Endodermal cell (in vitro differentiated cells): ENCODE results near the gene SIN3A. TPM values are rescaled to one million over a fixed set of nuclear protein-coding genes. Genes with fewer than 3 reads are reported as not detected.

Experiments used
- DNase-seq: peaks from one replicate; pipeline ENCODE4 v3.0.0-alpha.2; 2017
- H3K27ac ChIP-seq: 2 replicates; pipeline ENCODE4 v1.5.1; 2013; ENCODE audit warnings: mild to moderate bottlenecking, low read depth, low read length, moderate library complexity
- H3K27me3 ChIP-seq: 2 replicates; pipeline ENCODE4 v1.6.1; 2013; ENCODE audit warnings: mild to moderate bottlenecking, low read length, moderate library complexity; ENCODE audit not compliant: insufficient read depth, control insufficient read depth, poor library complexity, severe bottlenecking
- H3K36me3 ChIP-seq: 2 replicates; pipeline ENCODE4 v1.7.0; 2013; ENCODE audit warnings: mild to moderate bottlenecking, low read length, moderate library complexity; ENCODE audit not compliant: control insufficient read depth, insufficient read depth
- H3K4me1 ChIP-seq: one replicate; pipeline ENCODE4 v1.7.0; 2013; ENCODE audit warnings: low read length; ENCODE audit not compliant: control insufficient read depth, insufficient read depth
- H3K4me3 ChIP-seq: 2 replicates; pipeline ENCODE4 v1.5.1; 2013; ENCODE audit warnings: mild to moderate bottlenecking, low read length, moderate library complexity
- H3K9ac ChIP-seq: 2 replicates; pipeline ENCODE4 v1.6.1; 2013; ENCODE audit warnings: mild to moderate bottlenecking, low read length, moderate library complexity; ENCODE audit not compliant: poor library complexity, severe bottlenecking; ENCODE audit errors: extremely low read depth
- H3K9me3 ChIP-seq: 2 replicates; pipeline ENCODE4 v1.6.1; 2013; ENCODE audit warnings: mild to moderate bottlenecking, low read length, moderate library complexity; ENCODE audit not compliant: control insufficient read depth
- H3K27ac Mint-ChIP-seq: 2 replicates; pipeline ENCODE4 v1.8.0; 2020; ENCODE audit warnings: mixed read lengths
- H3K27me3 Mint-ChIP-seq: 2 replicates; pipeline ENCODE4 v1.8.0; 2021; ENCODE audit warnings: mild to moderate bottlenecking, mixed read lengths; ENCODE audit not compliant: insufficient read depth
- H3K36me3 Mint-ChIP-seq: 2 replicates; pipeline ENCODE4 v1.8.0; 2020; ENCODE audit warnings: low read depth, mixed read lengths
- H3K4me1 Mint-ChIP-seq: 2 replicates; pipeline ENCODE4 v1.8.0; 2020; ENCODE audit warnings: mixed read lengths
- H3K4me3 Mint-ChIP-seq: 2 replicates; pipeline ENCODE4 v1.8.0; 2020; ENCODE audit warnings: mild to moderate bottlenecking, moderate library complexity, mixed read lengths
- H3K9me3 Mint-ChIP-seq: 2 replicates; pipeline ENCODE4 v1.8.0; 2020; ENCODE audit warnings: mild to moderate bottlenecking, mixed read lengths
- WGBS, 2 experiments: methylation state at CpG; one replicate each; pipeline versions ENCODE4 v1.1.5 to v1.1.7; 2013; ENCODE audit warnings: missing lambda C conversion rate in 2 of 2, mixed read lengths in 1 of 2; ENCODE audit not compliant: insufficient coverage in 1 of 2, insufficient read length in 1 of 2; 5-methylcytosine and 5-hydroxymethylcytosine counted together
- total RNA-seq, 2 donors: library from RNA; stranded (reverse); fragmentation: NEBNext Ultra II Directional in 1 of 2; extraction: Animal tissue kit (Norgen Biotek cat#: 25700) in 1 of 2; gene quantifications; 2 replicates in 1 of 2; 3 replicates in 1 of 2; pipeline ENCODE4 v1.2.1, GENCODE V29; 2021
- TF ChIP-seq, protein P1 (sequence below): fragments of 200-600 bp; sonication (generic); conservative IDR thresholded peaks from 2 replicates; pipeline ENCODE4 v1.5.0; 2021; ENCODE audit warnings: antibody characterized with exemption, mild to moderate bottlenecking

Gene SIN3A
- total RNA-seq, 2 donors from 2014 or later: 119 to 123 TPM

DNA sequence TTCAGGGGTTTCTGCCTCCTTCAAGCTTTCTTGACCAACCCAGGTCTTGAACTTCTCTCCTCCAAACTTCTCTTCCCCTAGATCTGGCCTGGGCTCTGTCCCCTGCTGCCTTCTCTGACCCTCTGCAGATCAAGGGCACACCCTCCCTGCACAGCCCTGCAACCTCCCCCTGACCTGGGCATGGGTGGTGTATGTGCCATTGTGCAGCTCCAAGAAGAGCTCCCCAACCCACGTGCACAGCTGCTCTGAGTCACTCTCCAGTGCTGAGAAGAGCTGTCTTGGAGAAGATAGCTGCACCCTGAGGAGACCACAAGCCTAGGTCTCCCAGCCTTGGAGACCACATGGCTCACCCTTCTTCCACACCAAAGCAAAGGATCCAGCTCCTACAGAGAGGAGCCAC, 91.1 kb downstream of the SIN3A start:
- WGBS, 2 experiments: 60 to 75% methylated on average over 1 of the region's 1 CpG
- no peaks in the 10 kb centered on the region for H3K27me3 ChIP-seq
- Mint-ChIP-seq H3K4me1 (no peaks in the 10 kb centered on the region), H3K36me3 (peaks cover 33% of the 10 kb centered on the region), H3K27ac (no peak overlapping the region), H3K27me3 (no peaks in the 10 kb centered on the region), H3K4me3 (no peak overlapping the region), H3K9me3 (no peaks in the 10 kb centered on the region)
- H3K4me3 ChIP-seq: no peak overlapping the region
- TF ChIP-seq, protein P1, sequence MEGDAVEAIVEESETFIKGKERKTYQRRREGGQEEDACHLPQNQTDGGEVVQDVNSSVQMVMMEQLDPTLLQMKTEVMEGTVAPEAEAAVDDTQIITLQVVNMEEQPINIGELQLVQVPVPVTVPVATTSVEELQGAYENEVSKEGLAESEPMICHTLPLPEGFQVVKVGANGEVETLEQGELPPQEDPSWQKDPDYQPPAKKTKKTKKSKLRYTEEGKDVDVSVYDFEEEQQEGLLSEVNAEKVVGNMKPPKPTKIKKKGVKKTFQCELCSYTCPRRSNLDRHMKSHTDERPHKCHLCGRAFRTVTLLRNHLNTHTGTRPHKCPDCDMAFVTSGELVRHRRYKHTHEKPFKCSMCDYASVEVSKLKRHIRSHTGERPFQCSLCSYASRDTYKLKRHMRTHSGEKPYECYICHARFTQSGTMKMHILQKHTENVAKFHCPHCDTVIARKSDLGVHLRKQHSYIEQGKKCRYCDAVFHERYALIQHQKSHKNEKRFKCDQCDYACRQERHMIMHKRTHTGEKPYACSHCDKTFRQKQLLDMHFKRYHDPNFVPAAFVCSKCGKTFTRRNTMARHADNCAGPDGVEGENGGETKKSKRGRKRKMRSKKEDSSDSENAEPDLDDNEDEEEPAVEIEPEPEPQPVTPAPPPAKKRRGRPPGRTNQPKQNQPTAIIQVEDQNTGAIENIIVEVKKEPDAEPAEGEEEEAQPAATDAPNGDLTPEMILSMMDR: no peak
- H3K36me3 ChIP-seq: peaks cover 29% of the 10 kb centered on the region
- H3K27ac ChIP-seq: no peak overlapping the region
- no peak overlapping the region for H3K9ac ChIP-seq
- no peaks in the 10 kb centered on the region for H3K9me3 ChIP-seq
- H3K4me1 ChIP-seq: no peaks in the 10 kb centered on the region
- DNase-seq: no peak

DNA sequence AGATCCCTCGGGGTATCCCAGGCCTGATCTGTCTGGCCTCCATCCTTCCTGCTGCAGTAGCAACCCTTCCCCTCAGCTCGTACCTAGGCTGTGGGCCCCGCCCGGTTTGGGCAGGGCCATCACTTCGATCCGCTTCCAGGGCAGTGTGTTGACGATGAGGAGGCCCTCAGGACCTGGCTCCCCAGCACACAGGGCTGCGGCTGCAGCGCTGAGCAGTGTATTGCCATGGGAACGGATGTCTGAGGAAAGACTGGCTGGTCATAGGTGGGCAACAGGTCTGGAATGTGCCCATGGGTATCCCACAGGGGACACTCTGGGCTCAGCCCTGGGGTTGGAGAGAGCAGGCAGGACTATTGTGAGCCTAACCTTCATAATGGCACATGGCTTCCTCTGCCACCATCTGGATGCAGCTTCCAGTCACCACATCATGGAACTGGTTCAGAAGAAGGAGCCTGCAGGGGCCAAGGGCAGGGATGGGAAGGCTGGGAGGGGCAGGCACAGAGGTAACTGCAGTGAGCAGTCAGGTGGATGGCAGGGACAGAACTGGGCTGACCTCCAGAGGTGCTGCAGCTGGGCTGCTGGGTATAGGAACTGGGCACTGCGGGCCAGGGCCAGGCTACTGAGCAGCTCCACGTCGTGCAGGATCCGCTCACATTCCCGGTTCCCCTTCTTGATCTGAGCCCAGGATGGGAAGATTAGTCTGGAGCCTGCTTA, 91.8 kb downstream of the SIN3A start:
- H3K4me1 Mint-ChIP-seq: no peaks in the 10 kb centered on the region
- Histone ChIP-seq H3K27me3 (no peaks in the 10 kb centered on the region), H3K4me1 (no peaks in the 10 kb centered on the region), H3K4me3 (no peak overlapping the region), H3K27ac (no peak overlapping the region), H3K9ac (no peak overlapping the region), H3K9me3 (no peaks in the 10 kb centered on the region), H3K36me3 (peaks cover 22% of the 10 kb centered on the region)
- no peak for DNase-seq
- TF ChIP-seq, protein P1: no peak
- 94 to 95% methylated on average over 6 to 15 of the region's 15 CpGs for WGBS, 2 experiments
- H3K9me3 Mint-ChIP-seq: no peaks in the 10 kb centered on the region
- no peaks in the 10 kb centered on the region for H3K27me3 Mint-ChIP-seq
- peaks cover 33% of the 10 kb centered on the region for H3K36me3 Mint-ChIP-seq
- no peak overlapping the region for H3K4me3 Mint-ChIP-seq
- no peak overlapping the region for H3K27ac Mint-ChIP-seq

DNA sequence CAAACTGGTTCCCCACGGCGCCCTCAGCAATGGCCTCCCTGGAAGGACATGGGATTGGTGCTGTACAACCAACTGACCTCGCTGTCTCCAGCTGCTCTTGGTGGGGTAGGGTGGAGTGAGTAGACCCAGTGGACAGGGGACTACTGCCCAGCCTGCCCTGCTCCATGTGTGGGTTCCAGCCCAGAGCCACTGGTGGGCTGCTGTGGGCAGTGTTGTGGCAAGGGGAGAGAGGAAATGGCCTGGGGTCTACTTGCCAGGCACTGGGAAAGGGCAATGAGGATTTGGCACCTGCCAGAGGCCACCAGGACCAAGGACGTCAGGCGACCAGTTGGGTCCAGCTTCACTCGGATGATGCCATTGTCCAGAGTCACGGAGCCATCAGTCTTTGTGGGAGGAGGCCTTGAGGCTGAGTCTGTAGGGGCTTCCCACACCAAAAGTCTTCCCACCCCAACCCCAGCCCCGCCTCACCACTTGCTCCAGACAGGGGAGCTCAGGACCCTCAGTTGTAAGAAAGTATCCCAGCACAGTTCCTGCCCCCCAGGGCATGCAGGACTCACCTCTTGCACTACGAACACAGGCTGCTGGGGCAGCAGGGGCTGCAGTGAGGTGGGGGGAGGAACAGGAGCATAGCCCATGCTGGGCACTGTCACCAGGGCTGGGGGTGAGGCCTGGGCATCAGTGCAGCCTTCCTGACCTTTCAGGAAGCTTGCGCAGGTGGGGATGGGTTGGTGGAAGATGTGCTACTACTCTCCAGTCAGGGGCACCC, 92.5 kb downstream of the SIN3A start:
- no peaks in the 10 kb centered on the region for H3K9me3 Mint-ChIP-seq
- no peak overlapping the region for H3K27ac Mint-ChIP-seq
- H3K4me1 ChIP-seq: no peaks in the 10 kb centered on the region
- H3K27ac ChIP-seq: no peak overlapping the region
- TF ChIP-seq, protein P1: no peak
- H3K9ac ChIP-seq: no peak overlapping the region
- no peaks in the 10 kb centered on the region for H3K4me1 Mint-ChIP-seq
- H3K36me3 Mint-ChIP-seq: peaks cover 32% of the 10 kb centered on the region
- peaks cover 15% of the 10 kb centered on the region for H3K36me3 ChIP-seq
- H3K27me3 ChIP-seq: no peaks in the 10 kb centered on the region
- 91 to 94% methylated on average over 3 to 10 of the region's 10 CpGs for WGBS, 2 experiments
- DNase-seq: no peak
- H3K27me3 Mint-ChIP-seq: no peaks in the 10 kb centered on the region
- no peaks in the 10 kb centered on the region for H3K9me3 ChIP-seq
- H3K4me3 Mint-ChIP-seq: no peak overlapping the region
- H3K4me3 ChIP-seq: no peak overlapping the region
